HG03457 (cell line): ENCODE results near the gene WASL.

ENCODE experiments used
- ATAC-seq: cut with Tn5 transposase; IDR thresholded peaks from one replicate; pipeline ENCODE4 v1.9.1; 2021; ENCODE audit warnings: moderate number of reproducible peaks; ENCODE audit not compliant: unreplicated experiment

Gene WASL

GRCh38 chr7:123770378-123770777 lies 21.6 kb upstream of the WASL start:
- ATAC-seq, result no peak

GRCh38 chr7:123769371-123769770 lies 20.6 kb upstream of the WASL start:
- no peak for ATAC-seq

GRCh38 chr7:123768493-123768892 lies 19.7 kb upstream of the WASL start:
- ATAC-seq, result no peak

- ATAC-seq, result no peak
Observed at GRCh38 chr7:123763191-123763661, 14.4 kb upstream of the WASL start.

GRCh38 chr7:123761729-123762128 lies 12.9 kb upstream of the WASL start:
- no peak for ATAC-seq

GRCh38 chr7:123757095-123757494 lies 8.3 kb upstream of the WASL start:
- no peak for ATAC-seq

GRCh38 chr7:123755338-123755737 lies 6.5 kb upstream of the WASL start:
- no peak for ATAC-seq

GRCh38 chr7:123754271-123754871 lies 5.6 kb upstream of the WASL start:
- ATAC-seq, result no peak

GRCh38 chr7:123752534-123752933 lies 3.7 kb upstream of the WASL start:
- ATAC-seq, result no peak

GRCh38 chr7:123751821-123752220 lies 3.0 kb upstream of the WASL start:
- no peak for ATAC-seq

GRCh38 chr7:123750389-123751230 lies 1.8 kb upstream of the WASL start:
- no peak for ATAC-seq

- peak; percentile 24 for ATAC-seq
Observed at GRCh38 chr7:123749537-123749857, 694 bp upstream of the WASL start.

- peak; percentile 10 for ATAC-seq
Observed at GRCh38 chr7:123748171-123748733, 551 bp downstream of the WASL start.

- no peak for ATAC-seq
Observed at GRCh38 chr7:123747620-123748141, 1.1 kb downstream of the WASL start.

GRCh38 chr7:123746931-123747488 lies 1.8 kb downstream of the WASL start:
- ATAC-seq, result no peak

GRCh38 chr7:123746055-123746454 lies 2.7 kb downstream of the WASL start:
- no peak for ATAC-seq

- ATAC-seq, result no peak
Observed at GRCh38 chr7:123745437-123745836, 3.4 kb downstream of the WASL start.

- no peak for ATAC-seq
Observed at GRCh38 chr7:123744416-123744815, 4.4 kb downstream of the WASL start.

- no peak for ATAC-seq
Observed at GRCh38 chr7:123741940-123742339, 6.9 kb downstream of the WASL start.

GRCh38 chr7:123738808-123739207 lies 10.0 kb downstream of the WASL start:
- no peak for ATAC-seq

GRCh38 chr7:123738356-123738755 lies 10.4 kb downstream of the WASL start:
- ATAC-seq, result no peak
